MCF 10A (cell line): Measurements from ENCODE around the gene MRFAP1L1. TPM values are rescaled to one million over a fixed set of nuclear protein-coding genes. Genes with fewer than 3 reads are reported as not detected.
A peak's percentile ranks its signal among the peaks of the same experiment; 100 is the strongest.

Experiments
- BruUV-seq: library from RNA; stranded (reverse); fragments of 400-500 nt; replicated peaks from 2 replicates; lab custom pipeline; 2021; lab: Mats Ljungman, UMichigan
- CTCF ChIA-PET: fragments of 300-600 bp; sonication (Branson Sonifier 250); formaldehyde crosslinking; extraction: SDS; loops from one replicate; lab custom pipeline; 2021; ENCODE audit warnings: antibody characterized with exemption, inconsistent platforms; lab: Yijun Ruan, JAX
- POLR2A ChIA-PET: fragments of 300-600, 350-650 bp; sonication (Branson Sonifier 250); formaldehyde crosslinking; extraction: SDS; loops from one replicate; lab custom pipeline; 2020; ENCODE audit warnings: antibody characterized with exemption, inconsistent platforms; lab: Yijun Ruan, JAX
- DNase-seq: peaks from one replicate; pipeline ENCODE4 v3.0.0-alpha.2; 2018; ENCODE audit not compliant: unreplicated experiment
- H3K27ac Mint-ChIP-seq: one replicate; pipeline ENCODE4 v1.8.0; 2022; ENCODE audit warnings: mild to moderate bottlenecking, low read depth, mixed read lengths; ENCODE audit not compliant: unreplicated experiment
- H3K27me3 Mint-ChIP-seq: one replicate; pipeline ENCODE4 v1.8.0; 2022; ENCODE audit warnings: mixed read lengths; ENCODE audit not compliant: insufficient read depth, unreplicated experiment
- H3K36me3 Mint-ChIP-seq: one replicate; pipeline ENCODE4 v1.8.0; 2022; ENCODE audit warnings: mild to moderate bottlenecking, moderate library complexity, mixed read lengths; ENCODE audit not compliant: insufficient read depth, unreplicated experiment
- H3K4me1 Mint-ChIP-seq: one replicate; pipeline ENCODE4 v1.8.0; 2022; ENCODE audit warnings: mixed read lengths; ENCODE audit not compliant: insufficient read depth, unreplicated experiment
- H3K4me3 Mint-ChIP-seq: one replicate; pipeline ENCODE4 v1.8.0; 2022; ENCODE audit warnings: mild to moderate bottlenecking, moderate library complexity, mixed read lengths; ENCODE audit not compliant: unreplicated experiment
- H3K9me3 Mint-ChIP-seq: one replicate; pipeline ENCODE4 v1.8.0; 2022; ENCODE audit warnings: mixed read lengths; ENCODE audit not compliant: unreplicated experiment
- CTCF ChIP-seq: fragments of 200-600 bp; IDR thresholded peaks from one replicate; pipeline ENCODE4 v1.8.0; 2022; ENCODE audit warnings: antibody characterized with exemption, mild to moderate bottlenecking; ENCODE audit not compliant: unreplicated experiment
- intact Hi-C: fragments of 100-400 bp; cut with micrococcal nuclease; formaldehyde crosslinking; loops from 2 replicates; pipeline ENCODE4 v1.14.1; 2022
- total RNA-seq: library from RNA; stranded (reverse); gene quantifications from 2 replicates; pipeline ENCODE4 v1.2.3, GENCODE V29; 2022

MRFAP1L1 gene
- total RNA-seq, 1 experiment from 2014 or later = 42.5 TPM

DNA sequence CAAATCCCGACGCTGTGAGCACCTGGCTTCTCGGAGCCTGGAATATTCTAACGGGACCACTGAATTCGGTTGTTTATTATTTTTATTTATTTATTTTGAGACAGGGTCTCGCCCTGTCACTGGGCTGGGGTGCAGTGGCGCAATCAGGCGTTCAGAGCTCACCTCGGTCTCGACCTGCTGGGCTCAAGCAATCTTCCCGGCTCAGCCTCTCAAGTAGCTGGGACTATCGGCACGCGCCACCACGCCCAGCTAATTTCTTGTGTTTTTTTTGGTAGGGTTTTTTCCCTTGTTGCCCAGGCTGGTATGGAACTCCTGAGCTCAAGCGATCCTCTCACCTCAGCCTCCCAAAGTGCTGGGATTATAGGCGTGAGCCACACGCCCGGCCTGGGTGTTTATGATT, 37.5 kb downstream of the MRFAP1L1 start:
- H3K9me3 Mint-ChIP-seq = no peaks in the 10 kb centered on the region
- no peaks in the 10 kb centered on the region for H3K27me3 Mint-ChIP-seq
- no peak overlapping the region for H3K27ac Mint-ChIP-seq
- no TSS peak for BruUV-seq
- intact Hi-C loops = no loop called here
- H3K4me3 Mint-ChIP-seq = no peak overlapping the region
- ChIA-PET CTCF (no interaction called here), POLR2A (interaction anchor here (1.8 to 5.8 kb wide), 4 partner anchors 10 to 396 kb away, joined by 5 to 100 read pairs (median 8); partner anchors contain the start of genes GRPEL1 and MRFAP1)
- H3K36me3 Mint-ChIP-seq = peaks cover 44% of the 10 kb centered on the region
- DNase-seq = no peak
- peaks cover 22% of the 10 kb centered on the region for H3K4me1 Mint-ChIP-seq
- no peak for TF ChIP-seq CTCF

DNA sequence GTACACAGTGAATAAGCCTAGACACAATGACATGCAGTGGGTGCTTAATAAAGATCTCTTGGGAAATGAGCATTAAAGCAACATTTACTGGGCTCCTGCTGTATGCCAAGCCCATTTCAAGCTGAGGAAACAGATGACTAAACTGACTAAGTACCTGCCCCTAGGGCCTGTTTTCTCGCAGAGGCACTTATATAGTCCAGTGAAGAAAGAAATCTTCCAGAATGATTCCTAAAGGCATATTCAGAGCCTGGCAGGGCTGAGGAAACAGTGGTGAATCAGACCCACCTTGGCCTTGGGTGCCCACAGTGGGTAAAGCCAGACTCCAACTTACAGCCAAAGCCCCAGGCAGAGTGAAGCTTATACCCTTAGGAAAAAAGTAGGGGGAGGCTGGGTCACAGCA, 38.0 kb downstream of the MRFAP1L1 start:
- DNase-seq = no peak
- Mint-ChIP-seq H3K4me1 (peaks cover 18% of the 10 kb centered on the region), H3K4me3 (no peak overlapping the region), H3K27ac (no peak overlapping the region), H3K9me3 (no peaks in the 10 kb centered on the region), H3K36me3 (peaks cover 39% of the 10 kb centered on the region), H3K27me3 (no peaks in the 10 kb centered on the region)
- no TSS peak for BruUV-seq
- intact Hi-C loops = no loop called here
- ChIA-PET CTCF (no interaction called here), POLR2A (interaction anchor here (0.5 to 5.8 kb wide), 4 partner anchors 9 to 396 kb away, joined by 3 to 100 read pairs (median 6); partner anchors contain the start of genes GRPEL1 and MRFAP1)
- no peak for TF ChIP-seq CTCF

DNA sequence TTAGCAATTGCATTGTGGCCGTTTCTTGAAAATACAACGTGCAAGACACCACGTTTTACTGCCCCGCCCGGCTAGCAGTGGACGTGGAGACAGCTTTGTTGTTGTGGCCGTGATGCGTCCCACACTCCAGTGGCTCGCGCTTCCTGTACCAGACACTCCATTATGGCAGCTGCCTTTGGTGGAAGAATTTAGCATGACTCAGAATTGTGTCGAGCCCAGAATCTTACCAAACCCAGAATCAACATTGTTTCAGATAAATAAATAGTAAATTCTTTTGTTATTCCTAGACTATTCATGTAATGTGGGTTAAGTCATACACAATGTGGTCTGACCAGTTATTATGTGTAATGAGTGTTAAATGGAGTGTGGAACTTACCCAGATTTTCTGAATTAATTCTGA, 41.3 kb downstream of the MRFAP1L1 start:
- no peak overlapping the region for H3K4me3 Mint-ChIP-seq
- DNase-seq = peak; percentile 47
- no TSS peak for BruUV-seq
- H3K36me3 Mint-ChIP-seq = peaks cover 13% of the 10 kb centered on the region
- no peak for TF ChIP-seq CTCF
- no peaks in the 10 kb centered on the region for H3K4me1 Mint-ChIP-seq
- ChIA-PET CTCF (no interaction called here), POLR2A (interaction anchor here (0.6 to 1.2 kb wide), 3 partner anchors 24 to 39 kb away, joined by 3 read pairs; no protein-coding TSS in a partner anchor)
- H3K27me3 Mint-ChIP-seq = no peaks in the 10 kb centered on the region
- no peak overlapping the region for H3K27ac Mint-ChIP-seq
- H3K9me3 Mint-ChIP-seq = no peaks in the 10 kb centered on the region
- intact Hi-C loops = loop anchor here (10.0 kb wide), 1 partner anchor 124 kb away; no protein-coding TSS in a partner anchor

DNA sequence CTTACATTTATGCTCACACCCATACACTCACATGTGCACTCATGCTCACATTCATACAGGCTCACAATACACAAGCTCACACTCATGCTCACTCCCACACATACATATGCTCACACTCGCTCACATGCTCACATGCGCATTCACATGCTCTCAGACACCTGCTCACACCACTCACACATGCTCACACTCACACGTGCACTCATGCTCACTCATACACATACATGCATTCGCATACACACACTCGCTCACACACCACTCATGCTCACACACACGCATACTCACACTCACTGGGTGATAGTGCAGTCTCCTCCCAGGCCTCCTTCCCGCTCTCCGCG, 44.4 kb downstream of the MRFAP1L1 start:
- Mint-ChIP-seq H3K36me3 (peaks cover 9% of the 10 kb centered on the region), H3K9me3 (no peaks in the 10 kb centered on the region), H3K27ac (no peak overlapping the region), H3K4me1 (no peaks in the 10 kb centered on the region), H3K27me3 (no peaks in the 10 kb centered on the region), H3K4me3 (no peak overlapping the region)
- intact Hi-C loops = loop anchor here (10.0 kb wide), 1 partner anchor 120 kb away; no protein-coding TSS in a partner anchor
- no TSS peak for BruUV-seq
- no peak for DNase-seq
- ChIA-PET POLR2A (interaction anchor here (0.7 to 1.2 kb wide), 2 partner anchors 8 to 11 kb away, joined by 4 to 7 read pairs; a partner anchor contains a TSS), CTCF (interaction anchor here (0.6 to 1.1 kb wide), 2 partner anchors 9 to 51 kb away, joined by 5 to 6 read pairs; no protein-coding TSS in a partner anchor)
- no peak for TF ChIP-seq CTCF
